ENCODE measurements around the gene PKIB.

DNA sequence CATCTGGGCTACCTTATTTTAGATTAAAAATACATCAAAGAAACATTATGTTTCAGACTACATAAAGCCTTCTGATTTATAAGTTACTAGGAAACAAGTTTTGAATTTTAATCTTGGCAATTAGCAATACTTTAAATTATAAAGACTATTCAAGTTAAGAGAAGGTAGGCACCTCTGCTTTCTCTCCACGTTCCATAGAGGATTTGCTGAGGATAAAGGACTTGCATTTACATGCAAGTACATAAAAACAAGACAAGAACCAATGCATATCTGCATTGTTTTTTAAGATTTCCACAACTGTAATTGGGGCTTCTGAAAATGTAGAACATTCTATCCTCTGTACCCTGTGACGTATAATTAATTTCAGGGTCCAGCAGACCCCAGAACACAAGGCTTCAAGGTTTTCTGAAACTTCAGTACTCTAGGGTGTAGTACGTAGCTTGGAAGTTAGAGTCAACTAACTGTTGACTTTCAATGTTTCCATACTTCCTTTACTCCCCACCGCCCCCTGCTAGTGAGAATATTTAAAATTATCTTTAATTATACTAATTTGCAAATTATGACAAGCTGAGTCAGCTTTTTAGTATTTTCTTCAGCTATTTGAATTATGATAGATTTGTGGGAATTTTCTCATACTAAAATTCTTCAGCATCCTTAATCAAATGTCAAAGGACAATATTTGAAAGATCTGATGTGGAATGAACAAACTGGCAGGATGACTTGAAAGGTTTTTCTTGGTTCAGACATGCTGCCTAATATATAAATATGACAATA is 82.8 kb downstream of the PKIB start:
- TF ChIP-seq, protein P1, sequence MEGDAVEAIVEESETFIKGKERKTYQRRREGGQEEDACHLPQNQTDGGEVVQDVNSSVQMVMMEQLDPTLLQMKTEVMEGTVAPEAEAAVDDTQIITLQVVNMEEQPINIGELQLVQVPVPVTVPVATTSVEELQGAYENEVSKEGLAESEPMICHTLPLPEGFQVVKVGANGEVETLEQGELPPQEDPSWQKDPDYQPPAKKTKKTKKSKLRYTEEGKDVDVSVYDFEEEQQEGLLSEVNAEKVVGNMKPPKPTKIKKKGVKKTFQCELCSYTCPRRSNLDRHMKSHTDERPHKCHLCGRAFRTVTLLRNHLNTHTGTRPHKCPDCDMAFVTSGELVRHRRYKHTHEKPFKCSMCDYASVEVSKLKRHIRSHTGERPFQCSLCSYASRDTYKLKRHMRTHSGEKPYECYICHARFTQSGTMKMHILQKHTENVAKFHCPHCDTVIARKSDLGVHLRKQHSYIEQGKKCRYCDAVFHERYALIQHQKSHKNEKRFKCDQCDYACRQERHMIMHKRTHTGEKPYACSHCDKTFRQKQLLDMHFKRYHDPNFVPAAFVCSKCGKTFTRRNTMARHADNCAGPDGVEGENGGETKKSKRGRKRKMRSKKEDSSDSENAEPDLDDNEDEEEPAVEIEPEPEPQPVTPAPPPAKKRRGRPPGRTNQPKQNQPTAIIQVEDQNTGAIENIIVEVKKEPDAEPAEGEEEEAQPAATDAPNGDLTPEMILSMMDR (IDR thresholded peaks at IDR 0.05) = no peak
- no peak for TF ChIP-seq POLR2A (IDR thresholded peaks at IDR 0.05)

Data from ovary (tissue), 3 donors.